ENCODE data around the gene TKFC.
A peak's percentile ranks its signal among the peaks of the same experiment; 100 is the strongest.

The TKFC gene

DNA sequence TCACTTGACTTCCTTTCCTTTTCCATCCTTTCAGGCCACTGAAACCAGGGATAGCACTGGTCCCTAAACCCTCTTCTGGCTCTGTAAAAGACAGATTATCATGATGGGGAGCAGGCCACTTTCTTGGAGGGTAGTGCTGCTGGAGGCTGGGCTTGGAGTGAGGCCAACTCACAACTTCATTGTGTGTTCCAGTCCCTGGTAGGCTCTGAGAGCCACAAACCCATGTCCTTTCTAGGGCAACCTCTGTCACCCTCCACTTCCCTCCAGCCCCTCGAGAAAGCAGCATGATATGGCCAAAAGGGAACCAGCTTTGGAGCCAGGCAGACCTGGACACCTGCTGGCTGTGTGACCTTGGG, 2.3 kb downstream of the TKFC start:
- no peak for DNase-seq (ENCODE audit: low read depth, low spot score)
- Histone ChIP-seq H3K4me1 (ENCODE audit: control insufficient read depth, insufficient read depth, low read length) (peaks cover 3% of the 10 kb centered on the region), H3K4me3 (ENCODE audit: low read length) (no peak overlapping the region), H3K9me3 (ENCODE audit: control insufficient read depth, insufficient read depth, low read length) (no peaks in the 10 kb centered on the region), H3K27me3 (ENCODE audit: control insufficient read depth, insufficient read depth, low read length) (no peaks in the 10 kb centered on the region), H3K27ac (ENCODE audit: low read length) (no peak overlapping the region), H3K36me3 (ENCODE audit: control insufficient read depth, insufficient read depth, low read length) (0 out of 2 replicates have a peak, but pooled peaks cover 5% of the 10 kb centered on the region)
- no CpG with 5 or more reads among the region's 1 CpG for WGBS (ENCODE audit: insufficient coverage, insufficient read length)

DNA sequence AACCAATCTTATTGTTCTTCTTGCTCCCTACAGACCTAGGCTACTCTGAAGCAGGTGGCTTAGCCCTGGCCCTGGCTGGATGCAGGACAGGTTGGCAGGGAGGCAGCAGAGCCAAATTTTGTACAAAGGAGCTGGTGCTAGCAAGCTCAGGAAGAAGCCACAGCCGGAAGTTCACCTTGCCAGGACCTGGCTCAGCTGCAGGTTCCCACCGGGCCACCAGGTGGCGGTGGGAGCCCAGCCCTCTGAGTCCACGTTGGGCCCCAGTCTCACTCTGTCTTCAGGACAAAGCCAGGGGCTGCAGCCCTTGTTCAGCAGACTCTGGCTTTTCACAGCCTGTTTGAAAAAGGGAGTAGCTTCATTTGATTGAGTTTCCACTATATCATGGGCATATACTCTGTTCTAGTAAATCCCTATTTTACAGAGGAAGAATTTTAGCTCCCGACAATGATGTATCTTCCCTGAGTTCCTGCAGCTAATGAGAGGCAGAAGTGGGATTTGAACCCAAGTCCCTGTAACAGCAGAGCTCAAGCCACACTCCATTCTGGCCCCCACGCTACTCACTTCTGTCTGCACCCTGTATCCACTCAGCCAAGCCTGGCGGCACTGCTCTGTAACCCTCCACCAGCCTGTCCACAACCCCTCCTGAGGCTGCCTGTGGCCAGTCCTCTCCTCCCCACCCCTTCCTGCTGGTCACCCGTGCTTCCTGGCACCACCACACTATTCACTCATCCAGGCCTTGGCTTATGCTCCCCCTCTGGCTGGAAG, 3.3 kb downstream of the TKFC start:
- Histone ChIP-seq H3K4me3 (ENCODE audit: low read length) (no peak overlapping the region), H3K27ac (ENCODE audit: low read length) (no peak overlapping the region)

DNA sequence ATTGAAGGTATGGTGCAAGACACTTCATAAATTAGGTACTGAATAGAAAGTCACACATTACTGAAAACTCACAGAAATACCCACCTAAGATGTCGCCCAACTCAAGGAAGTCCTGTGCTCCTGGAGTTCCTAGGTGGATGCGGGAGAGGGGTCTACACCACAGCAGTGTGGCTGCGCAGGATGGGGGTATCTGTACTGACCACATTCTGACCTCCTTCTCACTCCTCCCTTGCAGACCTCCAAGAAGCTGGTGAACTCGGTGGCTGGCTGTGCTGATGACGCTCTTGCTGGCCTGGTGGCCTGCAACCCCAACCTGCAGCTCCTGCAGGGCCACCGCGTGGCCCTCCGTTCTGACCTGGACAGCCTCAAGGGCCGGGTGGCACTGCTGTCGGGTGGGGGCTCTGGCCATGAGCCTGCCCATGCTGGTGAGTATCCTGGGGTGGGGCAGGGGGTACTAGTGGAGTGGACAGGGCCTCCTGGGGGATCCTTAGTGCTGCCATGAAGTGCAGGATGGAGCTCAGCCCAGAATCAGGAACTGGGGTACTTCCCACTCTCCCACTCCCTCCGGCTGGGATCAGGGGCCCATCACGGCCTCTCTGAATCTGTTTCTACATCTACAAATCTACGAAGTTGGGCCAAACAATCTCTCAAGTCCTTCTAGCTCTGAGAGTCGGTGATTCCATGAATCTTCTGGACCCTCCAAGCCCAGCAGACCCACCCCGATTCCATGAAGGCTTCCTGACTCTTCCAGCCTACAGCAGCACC, 4.9 kb downstream of the TKFC start:
- no peak for DNase-seq (ENCODE audit: low read depth, low spot score)
- H3K9me3 ChIP-seq (ENCODE audit: control insufficient read depth, insufficient read depth, low read length) = no peaks in the 10 kb centered on the region
- H3K27me3 ChIP-seq (ENCODE audit: control insufficient read depth, insufficient read depth, low read length) = no peaks in the 10 kb centered on the region
- no CpG with 5 or more reads among the region's 15 CpGs for WGBS (ENCODE audit: insufficient coverage, insufficient read length)
- H3K4me3 ChIP-seq (ENCODE audit: low read length) = no peak overlapping the region
- no peak overlapping the region for H3K27ac ChIP-seq (ENCODE audit: low read length)
- peaks cover 3% of the 10 kb centered on the region; the same call in 1 of the 2 replicates for H3K4me1 ChIP-seq (ENCODE audit: control insufficient read depth, insufficient read depth, low read length)
- H3K36me3 ChIP-seq (ENCODE audit: control insufficient read depth, insufficient read depth, low read length) = 0 out of 2 replicates have a peak, but pooled peaks cover 5% of the 10 kb centered on the region

More for the DNA sequence above, 3.3 kb downstream of the TKFC start:
- H3K27me3 ChIP-seq (ENCODE audit: control insufficient read depth, insufficient read depth, low read length) = no peaks in the 10 kb centered on the region
- 0 out of 2 replicates have a peak, but pooled peaks cover 5% of the 10 kb centered on the region for H3K36me3 ChIP-seq (ENCODE audit: control insufficient read depth, insufficient read depth, low read length)
- peaks cover 3% of the 10 kb centered on the region for H3K4me1 ChIP-seq (ENCODE audit: control insufficient read depth, insufficient read depth, low read length)
- peak; percentile 88 for DNase-seq (ENCODE audit: low read depth, low spot score)
- WGBS (ENCODE audit: insufficient coverage, insufficient read length) = no CpG with 5 or more reads among the region's 8 CpGs
- H3K9me3 ChIP-seq (ENCODE audit: control insufficient read depth, insufficient read depth, low read length) = no peaks in the 10 kb centered on the region

DNA sequence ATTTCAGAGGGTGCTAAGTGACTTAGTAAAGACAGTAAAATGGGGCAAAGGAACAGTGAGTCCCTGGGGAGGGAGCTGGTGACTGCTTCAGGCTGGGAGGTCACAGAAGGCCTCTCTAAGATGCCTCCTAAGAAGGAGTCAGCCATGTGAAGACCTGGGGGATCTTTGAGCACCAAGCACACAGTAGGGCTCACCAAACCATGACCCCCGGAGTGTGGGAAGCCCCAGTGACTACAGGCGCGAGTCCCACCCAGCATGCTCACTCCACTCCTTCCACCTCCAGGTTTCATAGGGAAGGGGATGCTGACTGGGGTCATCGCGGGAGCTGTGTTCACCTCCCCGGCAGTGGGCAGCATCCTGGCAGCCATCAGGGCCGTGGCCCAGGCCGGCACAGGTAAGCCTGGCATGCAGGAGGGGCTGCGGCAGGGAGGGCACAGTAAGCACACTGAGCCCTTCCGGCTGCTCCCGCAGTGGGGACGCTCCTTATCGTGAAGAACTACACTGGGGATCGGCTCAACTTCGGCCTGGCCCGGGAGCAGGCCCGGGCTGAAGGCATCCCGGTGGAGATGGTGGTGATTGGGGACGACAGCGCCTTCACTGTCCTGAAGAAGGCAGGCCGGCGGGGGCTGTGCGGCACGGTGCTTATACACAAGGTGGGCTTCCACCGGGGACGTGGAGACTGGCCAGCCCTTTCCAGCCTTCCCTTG, 5.9 kb downstream of the TKFC start:
- H3K4me3 ChIP-seq (ENCODE audit: low read length) = no peak overlapping the region
- no peak overlapping the region for H3K27ac ChIP-seq (ENCODE audit: low read length)
- H3K36me3 ChIP-seq (ENCODE audit: control insufficient read depth, insufficient read depth, low read length) = 0 out of 2 replicates have a peak, but pooled peaks cover 5% of the 10 kb centered on the region
- no peaks in the 10 kb centered on the region for H3K27me3 ChIP-seq (ENCODE audit: control insufficient read depth, insufficient read depth, low read length)
- no CpG with 5 or more reads among the region's 26 CpGs for WGBS (ENCODE audit: insufficient coverage, insufficient read length)
- H3K9me3 ChIP-seq (ENCODE audit: control insufficient read depth, insufficient read depth, low read length) = no peaks in the 10 kb centered on the region
- no peaks in the 10 kb centered on the region; the same call in 1 of the 2 replicates for H3K4me1 ChIP-seq (ENCODE audit: control insufficient read depth, insufficient read depth, low read length)
- no peak for DNase-seq (ENCODE audit: low read depth, low spot score)

DNA sequence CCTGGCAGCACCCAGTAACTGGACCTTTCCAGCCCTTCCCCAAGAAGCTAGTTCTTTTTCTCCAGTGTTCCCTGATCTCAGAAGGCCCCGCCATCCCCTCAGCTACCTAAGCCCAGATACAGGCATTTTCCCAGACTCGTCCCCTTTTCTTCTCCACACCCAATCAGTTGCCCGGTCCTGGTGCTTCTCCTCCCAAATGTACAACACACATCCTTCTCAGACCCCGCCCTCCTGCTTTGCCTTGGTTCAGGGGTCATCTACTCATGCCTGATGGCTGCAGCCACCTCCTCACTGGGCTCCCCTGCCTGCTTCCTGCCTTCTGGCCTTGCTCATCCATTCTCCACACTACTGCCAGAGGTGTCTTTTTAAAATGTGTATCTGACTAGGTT, 6.5 kb downstream of the TKFC start:
- no peaks in the 10 kb centered on the region for H3K27me3 ChIP-seq (ENCODE audit: control insufficient read depth, insufficient read depth, low read length)
- H3K27ac ChIP-seq (ENCODE audit: low read length) = no peak overlapping the region
- H3K4me3 ChIP-seq (ENCODE audit: low read length) = no peak overlapping the region
- no peaks in the 10 kb centered on the region for H3K9me3 ChIP-seq (ENCODE audit: control insufficient read depth, insufficient read depth, low read length)
- no peak for DNase-seq (ENCODE audit: low read depth, low spot score)
- WGBS (ENCODE audit: insufficient coverage, insufficient read length) = no CpG with 5 or more reads among the region's 4 CpGs
- H3K36me3 ChIP-seq (ENCODE audit: control insufficient read depth, insufficient read depth, low read length) = 0 out of 2 replicates have a peak, but pooled peaks cover 5% of the 10 kb centered on the region
- no peaks in the 10 kb centered on the region for H3K4me1 ChIP-seq (ENCODE audit: control insufficient read depth, insufficient read depth, low read length)

DNA sequence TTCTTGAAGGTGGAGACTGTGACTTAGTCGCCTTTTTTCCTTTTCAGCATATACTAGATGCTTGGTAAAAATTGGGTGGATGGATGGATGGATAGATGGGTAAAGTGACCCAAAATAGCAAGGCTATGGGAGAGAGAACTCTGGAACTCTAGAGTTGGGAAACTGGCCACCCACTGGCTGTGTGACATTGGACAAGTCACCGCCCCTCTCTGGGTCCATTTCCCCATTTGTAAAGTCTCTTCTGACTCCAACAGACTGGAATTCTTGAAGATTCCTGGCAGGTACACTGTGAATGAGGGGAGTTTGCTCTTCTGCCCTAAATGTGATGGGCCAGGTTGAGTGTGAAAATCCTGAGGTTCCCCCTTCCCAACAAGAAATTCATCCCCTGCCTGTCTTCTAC, 8.0 kb downstream of the TKFC start:
- H3K4me1 ChIP-seq (ENCODE audit: control insufficient read depth, insufficient read depth, low read length) = no peaks in the 10 kb centered on the region
- H3K27me3 ChIP-seq (ENCODE audit: control insufficient read depth, insufficient read depth, low read length) = no peaks in the 10 kb centered on the region
- no peak for DNase-seq (ENCODE audit: low read depth, low spot score)
- H3K27ac ChIP-seq (ENCODE audit: low read length) = no peak overlapping the region
- 0 out of 2 replicates have a peak, but pooled peaks cover 5% of the 10 kb centered on the region for H3K36me3 ChIP-seq (ENCODE audit: control insufficient read depth, insufficient read depth, low read length)
- WGBS (ENCODE audit: insufficient coverage, insufficient read length) = no CpG with 5 or more reads among the region's 2 CpGs
- H3K9me3 ChIP-seq (ENCODE audit: control insufficient read depth, insufficient read depth, low read length) = no peaks in the 10 kb centered on the region
- H3K4me3 ChIP-seq (ENCODE audit: low read length) = no peak overlapping the region

DNA sequence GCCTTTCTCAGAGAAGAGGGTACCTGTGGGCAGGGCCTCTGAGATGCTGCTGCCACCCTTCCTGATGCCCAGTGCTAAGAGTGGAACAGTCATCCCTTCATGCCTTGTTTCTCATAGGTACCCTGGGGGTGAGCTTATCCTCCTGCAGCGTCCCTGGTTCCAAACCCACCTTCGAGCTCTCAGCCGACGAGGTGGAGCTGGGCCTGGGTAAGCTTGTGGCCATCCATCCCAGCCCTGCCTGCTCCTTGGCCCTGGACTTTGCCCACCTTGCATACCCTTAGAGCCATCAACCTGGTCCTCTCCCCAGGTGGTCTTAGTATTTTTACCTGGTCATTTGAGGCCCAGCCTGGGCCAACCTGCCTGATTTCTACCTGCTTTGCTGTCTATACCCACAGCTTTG, 8.7 kb downstream of the TKFC start:
- no CpG with 5 or more reads among the region's 4 CpGs for WGBS (ENCODE audit: insufficient coverage, insufficient read length)
- Histone ChIP-seq H3K27ac (ENCODE audit: low read length) (no peak overlapping the region), H3K9me3 (ENCODE audit: control insufficient read depth, insufficient read depth, low read length) (no peaks in the 10 kb centered on the region), H3K36me3 (ENCODE audit: control insufficient read depth, insufficient read depth, low read length) (peaks cover 7% of the 10 kb centered on the region; the same call in 1 of the 2 replicates), H3K4me1 (ENCODE audit: control insufficient read depth, insufficient read depth, low read length) (no peaks in the 10 kb centered on the region), H3K4me3 (ENCODE audit: low read length) (no peak overlapping the region), H3K27me3 (ENCODE audit: control insufficient read depth, insufficient read depth, low read length) (no peaks in the 10 kb centered on the region)
- DNase-seq (ENCODE audit: low read depth, low spot score) = no peak

DNA sequence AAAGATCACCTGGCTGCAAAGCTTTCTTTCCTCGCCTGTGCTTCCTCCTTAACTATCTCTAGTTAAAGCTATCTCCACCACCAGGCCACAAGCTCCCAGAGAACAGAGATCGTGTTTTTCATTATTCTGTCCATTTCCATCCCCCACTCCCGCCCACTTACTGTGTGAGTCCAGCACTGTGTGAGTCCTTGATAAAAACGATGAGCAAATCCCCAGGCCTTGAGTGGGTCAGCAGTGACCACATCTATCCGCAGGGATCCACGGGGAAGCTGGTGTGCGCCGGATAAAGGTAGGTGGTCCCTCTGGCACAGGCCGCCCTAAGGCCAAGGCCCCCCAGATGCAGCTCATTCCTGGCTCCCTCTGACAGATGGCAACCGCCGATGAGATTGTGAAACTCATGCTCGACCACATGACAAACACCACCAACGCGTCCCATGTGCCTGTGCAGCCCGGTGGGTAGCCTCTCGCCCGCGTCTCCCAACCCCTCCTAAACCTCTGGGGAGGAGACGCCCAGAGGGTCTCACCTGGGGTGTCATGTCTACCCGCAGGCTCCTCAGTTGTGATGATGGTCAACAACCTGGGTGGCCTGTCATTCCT, 9.3 kb downstream of the TKFC start:
- H3K27ac ChIP-seq (ENCODE audit: low read length) = no peak overlapping the region
- no CpG with 5 or more reads among the region's 20 CpGs for WGBS (ENCODE audit: insufficient coverage, insufficient read length)

DNA sequence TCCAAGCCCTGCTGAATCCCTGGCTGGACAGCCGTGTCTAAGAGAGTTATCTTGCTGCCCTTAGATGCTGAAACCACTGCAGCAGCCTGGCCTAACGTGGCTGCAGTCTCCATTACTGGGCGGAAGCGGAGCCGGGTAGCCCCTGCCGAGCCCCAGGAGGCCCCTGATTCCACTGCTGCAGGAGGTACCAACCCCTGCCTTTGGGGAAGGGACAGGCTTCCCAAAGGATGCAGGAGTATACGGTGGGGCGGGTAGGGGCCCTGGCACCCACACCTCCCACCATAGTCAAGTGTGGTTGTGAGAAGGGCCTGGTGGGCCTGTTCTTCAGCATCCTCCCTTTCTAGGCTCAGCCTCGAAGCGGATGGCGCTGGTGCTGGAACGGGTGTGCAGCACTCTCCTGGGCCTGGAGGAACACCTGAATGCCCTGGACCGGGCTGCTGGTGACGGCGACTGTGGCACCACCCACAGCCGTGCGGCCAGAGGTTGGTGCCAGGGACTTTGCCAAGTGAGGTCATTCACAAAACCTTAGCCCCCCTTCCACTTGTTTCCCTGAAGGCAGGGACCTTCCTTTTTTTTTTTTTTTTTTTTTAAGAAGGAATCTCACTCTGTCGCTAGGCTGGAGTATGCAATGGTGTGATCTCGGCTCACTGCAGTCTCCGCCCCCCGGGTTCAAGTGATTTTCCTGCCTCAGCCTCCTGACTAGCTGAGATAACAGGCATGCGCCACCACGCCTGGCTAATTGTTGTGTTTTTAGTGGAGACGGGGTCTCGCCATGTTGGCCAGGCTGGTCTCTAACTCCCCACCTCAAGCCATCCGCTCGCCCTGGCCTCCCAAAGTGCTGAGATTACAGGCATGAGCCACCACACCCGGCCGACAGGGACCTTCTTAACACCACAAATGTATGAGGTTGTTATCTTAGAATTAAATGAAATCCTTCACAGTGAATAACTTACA, 11.0 kb downstream of the TKFC start:
- Histone ChIP-seq H3K4me1 (ENCODE audit: control insufficient read depth, insufficient read depth, low read length) (no peaks in the 10 kb centered on the region), H3K4me3 (ENCODE audit: low read length) (no peak overlapping the region; the same call in 1 of the 2 replicates), H3K27me3 (ENCODE audit: control insufficient read depth, insufficient read depth, low read length) (no peaks in the 10 kb centered on the region), H3K27ac (ENCODE audit: low read length) (no peak overlapping the region), H3K36me3 (ENCODE audit: control insufficient read depth, insufficient read depth, low read length) (peaks cover 7% of the 10 kb centered on the region; the same call in 1 of the 2 replicates), H3K9me3 (ENCODE audit: control insufficient read depth, insufficient read depth, low read length) (no peaks in the 10 kb centered on the region)
- no CpG with 5 or more reads among the region's 29 CpGs for WGBS (ENCODE audit: insufficient coverage, insufficient read length)
- DNase-seq (ENCODE audit: low read depth, low spot score) = no peak

More for the DNA sequence above, 9.3 kb downstream of the TKFC start:
- no peak overlapping the region for H3K4me3 ChIP-seq (ENCODE audit: low read length)
- no peaks in the 10 kb centered on the region for H3K4me1 ChIP-seq (ENCODE audit: control insufficient read depth, insufficient read depth, low read length)
- H3K9me3 ChIP-seq (ENCODE audit: control insufficient read depth, insufficient read depth, low read length) = no peaks in the 10 kb centered on the region
- H3K36me3 ChIP-seq (ENCODE audit: control insufficient read depth, insufficient read depth, low read length) = peaks cover 7% of the 10 kb centered on the region; the same call in 1 of the 2 replicates
- no peaks in the 10 kb centered on the region for H3K27me3 ChIP-seq (ENCODE audit: control insufficient read depth, insufficient read depth, low read length)
- DNase-seq (ENCODE audit: low read depth, low spot score) = no peak
